Measurements from ENCODE around the gene USP53.

DNA sequence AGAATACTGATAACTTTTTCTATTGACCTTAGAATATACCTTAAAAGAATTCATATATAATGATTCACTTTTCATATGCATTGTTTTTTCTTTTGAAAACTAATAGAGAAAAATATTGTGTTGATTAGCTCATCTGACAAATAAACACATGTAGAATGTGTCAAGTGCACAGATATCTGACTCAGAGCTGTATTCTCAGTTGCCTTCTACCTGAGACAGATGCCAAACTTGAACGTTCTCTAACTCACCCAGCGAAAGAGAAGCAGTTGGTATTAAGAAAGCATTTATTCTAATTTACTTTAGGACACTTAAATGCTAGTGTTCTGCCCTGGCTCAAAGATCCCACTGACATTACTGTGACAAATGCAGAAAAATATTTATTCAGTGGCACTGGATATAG lies 28.1 kb downstream of the USP53 start:
- TF ChIP-seq CTCF (IDR thresholded peaks at IDR 0.05; ENCODE audit: low read length) (no peak), EZH2phosphoT487 (IDR thresholded peaks at IDR 0.05; ENCODE audit: low read length) (no peak)

Measured in MM.1S (cell line).